Gastrocnemius medialis (tissue), 4 donors: ENCODE measurements around the gene PARM1.

ENCODE experiments used
- CTCF ChIP-seq, 5 experiments: fragments of 450-650 bp in 3 of 5; fragments of 200-600 bp in 2 of 5; sonication (generic) in 2 of 5; IDR thresholded peaks in 4 of 5; conservative IDR thresholded peaks in 1 of 5; 1 replicate in 4 of 5; 2 replicates in 1 of 5; pipeline ENCODE4 v1.5.1; 2016 to 2019; ENCODE audit warnings: antibody characterized with exemption in 5 of 5, mild to moderate bottlenecking in 3 of 5, moderate library complexity in 3 of 5
- POLR2A ChIP-seq, 2 donors: fragments of 450-650 bp; IDR thresholded peaks; one replicate each; pipeline ENCODE4 v1.6.1; 2017; ENCODE audit warnings: antibody characterized with exemption in 2 of 2, mild to moderate bottlenecking in 2 of 2, moderate library complexity in 2 of 2

GRCh38 chr4:75015627-75016026 is 82.7 kb downstream of the PARM1 start:
- TF ChIP-seq CTCF (IDR thresholded peaks at IDR 0.05 in 4 of 5, conservative IDR thresholded peaks at IDR 0.05 in 1 of 5) (no peak), POLR2A (IDR thresholded peaks at IDR 0.05) (no peak)
